ENCODE results near the gene FAM222B.

DNA sequence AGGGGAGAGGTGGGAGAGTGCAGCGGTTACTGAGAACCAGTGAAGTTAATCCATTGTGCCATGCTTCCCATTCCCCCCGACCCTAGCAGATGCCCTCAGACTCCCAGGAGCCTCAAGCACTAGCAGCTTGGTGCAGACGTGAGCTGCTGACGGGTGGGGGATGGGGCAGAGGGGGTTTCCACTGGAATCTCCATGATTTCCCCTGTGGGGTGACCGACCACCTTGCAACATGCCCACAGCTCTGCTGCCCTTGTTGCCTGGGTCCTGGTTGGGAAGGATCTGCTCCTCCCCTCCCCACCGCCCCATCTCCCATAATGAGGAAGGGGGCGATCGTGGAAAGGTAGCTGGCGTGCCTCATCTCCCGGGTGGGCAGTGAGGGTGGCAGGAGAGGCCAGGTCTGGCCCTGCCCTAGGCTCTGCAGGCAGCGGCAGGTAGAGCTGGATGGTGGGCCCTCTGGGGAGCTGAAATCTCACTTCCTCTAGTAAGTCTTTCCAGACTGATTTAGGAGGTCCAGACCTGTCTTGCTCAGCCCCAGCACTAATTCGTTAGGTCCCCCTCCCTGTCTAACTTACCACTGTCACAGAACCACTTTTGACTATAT is 45.4 kb upstream of the FAM222B start:
- TF ChIP-seq NFE2L1 (CRISPR knock-in tag; IDR thresholded peaks at IDR 0.05) = no peak
- TF ChIP-seq JUN (CRISPR knock-in tag; IDR thresholded peaks at IDR 0.05) = no peak

Data from WTC11 (cell line).